Measurements from ENCODE around the gene AEBP1.
A peak's percentile ranks its signal among the peaks of the same experiment; 100 is the strongest.

GRCh38 chr7:44108768-44109750, 4.9 kb downstream of the AEBP1 start:
- TF ChIP-seq, protein P1, sequence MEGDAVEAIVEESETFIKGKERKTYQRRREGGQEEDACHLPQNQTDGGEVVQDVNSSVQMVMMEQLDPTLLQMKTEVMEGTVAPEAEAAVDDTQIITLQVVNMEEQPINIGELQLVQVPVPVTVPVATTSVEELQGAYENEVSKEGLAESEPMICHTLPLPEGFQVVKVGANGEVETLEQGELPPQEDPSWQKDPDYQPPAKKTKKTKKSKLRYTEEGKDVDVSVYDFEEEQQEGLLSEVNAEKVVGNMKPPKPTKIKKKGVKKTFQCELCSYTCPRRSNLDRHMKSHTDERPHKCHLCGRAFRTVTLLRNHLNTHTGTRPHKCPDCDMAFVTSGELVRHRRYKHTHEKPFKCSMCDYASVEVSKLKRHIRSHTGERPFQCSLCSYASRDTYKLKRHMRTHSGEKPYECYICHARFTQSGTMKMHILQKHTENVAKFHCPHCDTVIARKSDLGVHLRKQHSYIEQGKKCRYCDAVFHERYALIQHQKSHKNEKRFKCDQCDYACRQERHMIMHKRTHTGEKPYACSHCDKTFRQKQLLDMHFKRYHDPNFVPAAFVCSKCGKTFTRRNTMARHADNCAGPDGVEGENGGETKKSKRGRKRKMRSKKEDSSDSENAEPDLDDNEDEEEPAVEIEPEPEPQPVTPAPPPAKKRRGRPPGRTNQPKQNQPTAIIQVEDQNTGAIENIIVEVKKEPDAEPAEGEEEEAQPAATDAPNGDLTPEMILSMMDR (IDR thresholded peaks at IDR 0.05; ENCODE audit: borderline replicate concordance, extremely low read depth, low read length, poor library complexity, severe bottlenecking), result peak; percentile 35
- TF ChIP-seq EZH2 (IDR thresholded peaks at IDR 0.05; ENCODE audit: borderline replicate concordance, low read depth, low read length, severe bottlenecking), result no peak

Measured in DND-41 (cell line).